Keratinocyte (primary cell): ENCODE data around the gene MPND. TPM values are rescaled to one million over a fixed set of nuclear protein-coding genes. Genes with fewer than 3 reads are reported as not detected.

Source experiments
- DNase-seq: peaks from one replicate; pipeline ENCODE4 v3.0.0-alpha.2; 2011; ENCODE audit warnings: low read depth, missing footprints, low spot score
- FAIRE-seq: peaks from 2 replicates; lab custom pipeline; 2011; peaks lifted over from hg19 to GRCh38; lab: Jason Lieb, UNC
- H2AFZ ChIP-seq: 2 replicates; pipeline ENCODE4 v1.6.0; 2012; ENCODE audit warnings: low read length, control low read depth, inconsistent platforms; ENCODE audit not compliant: control insufficient read depth
- H3K27ac ChIP-seq: 2 replicates; pipeline ENCODE4 v1.5.1; 2011; ENCODE audit warnings: low read length; ENCODE audit not compliant: control insufficient read depth, insufficient read depth
- H3K27me3 ChIP-seq: 3 replicates; pipeline ENCODE4 v1.6.0; 2011; ENCODE audit warnings: low read length; ENCODE audit not compliant: control insufficient read depth, insufficient read depth; ENCODE audit errors: extremely low read depth
- H3K36me3 ChIP-seq, 2 experiments: 2 replicates in 1 of 2; 3 replicates in 1 of 2; pipeline ENCODE4 v1.5.1; 2011; ENCODE audit warnings: low read length in 2 of 2, mild to moderate bottlenecking in 1 of 2; ENCODE audit not compliant: control insufficient read depth in 2 of 2, insufficient read depth in 2 of 2; ENCODE audit errors: extremely low read depth in 1 of 2
- H3K4me1 ChIP-seq: 3 replicates; pipeline ENCODE4 v1.5.1; 2011; ENCODE audit warnings: low read length; ENCODE audit not compliant: control insufficient read depth, insufficient read depth; ENCODE audit errors: extremely low read depth
- H3K4me2 ChIP-seq: 3 replicates; pipeline ENCODE4 v1.6.0; 2011; ENCODE audit warnings: low read depth, low read length; ENCODE audit not compliant: control insufficient read depth, insufficient read depth; ENCODE audit errors: extremely low read depth
- H3K4me3 ChIP-seq, 3 experiments: fragments of 200-600 bp in 1 of 3; sonication (generic) in 1 of 3; 2 replicates in 2 of 3; 3 replicates in 1 of 3; pipeline ENCODE4 v1.5.1; 2011 to 2016; ENCODE audit warnings: low read length in 3 of 3, mild to moderate bottlenecking in 3 of 3, control low read depth in 2 of 3, inconsistent platforms in 1 of 3, low read depth in 1 of 3, mixed read lengths in 1 of 3, mixed run types in 1 of 3, moderate library complexity in 1 of 3; ENCODE audit not compliant: control insufficient read depth in 2 of 3, insufficient read depth in 2 of 3; ENCODE audit errors: extremely low read depth in 1 of 3
- H3K79me2 ChIP-seq: 2 replicates; pipeline ENCODE4 v1.6.0; 2012; ENCODE audit warnings: low read length; ENCODE audit not compliant: control insufficient read depth, insufficient read depth
- H3K9ac ChIP-seq: 3 replicates; pipeline ENCODE4 v1.6.0; 2011; ENCODE audit warnings: low read length; ENCODE audit not compliant: control insufficient read depth, insufficient read depth; ENCODE audit errors: extremely low read depth
- H3K9me1 ChIP-seq: 3 replicates; pipeline ENCODE4 v1.6.0; 2011; ENCODE audit warnings: low read length; ENCODE audit not compliant: control insufficient read depth, insufficient read depth; ENCODE audit errors: extremely low read depth
- H3K9me3 ChIP-seq: 2 replicates; pipeline ENCODE4 v1.5.1; 2012; ENCODE audit warnings: low read depth, low read length; ENCODE audit not compliant: control insufficient read depth
- H4K20me1 ChIP-seq: 3 replicates; pipeline ENCODE4 v1.6.0; 2011; ENCODE audit warnings: low read length; ENCODE audit not compliant: control insufficient read depth, insufficient read depth; ENCODE audit errors: extremely low read depth
- CTCF ChIP-seq, 3 experiments: IDR thresholded peaks in 1 of 3; conservative IDR thresholded peaks in 1 of 3; optimal IDR thresholded peaks in 1 of 3; 2 replicates in 2 of 3; 3 replicates in 1 of 3; pipeline versions ENCODE3 to v1.5.1; 2011; ENCODE audit warnings: low read length in 3 of 3, mild to moderate bottlenecking in 3 of 3, moderate library complexity in 2 of 3, control low read depth in 1 of 3, inconsistent platforms in 1 of 3; ENCODE audit not compliant: insufficient read depth in 2 of 3; ENCODE audit errors: extremely low read depth in 1 of 3
- EZH2 ChIP-seq: IDR thresholded peaks from one replicate; pipeline ENCODE4 v1.6.1; 2012; ENCODE audit warnings: inconsistent platforms, mild to moderate bottlenecking, low read length, moderate library complexity
- dilution Hi-C: fragments of 300-500 bp; cut with MboI; formaldehyde crosslinking; loops from one replicate; pipeline ENCODE4 v1.7.0; 2020; ENCODE audit warnings: low sequenced_read_pairs; ENCODE audit not compliant: extremely low pct_ligation_motif_present
- polyA plus RNA-seq, 5 experiments: library from polyadenylated mRNA; depleted of rRNA in 3 of 5; stranded (reverse) in 3 of 5; stranded (forward) in 1 of 5; unstranded in 1 of 5; fragments of >200 nt; gene quantifications; 1 replicate in 1 of 5; 2 replicates in 3 of 5; 3 replicates in 1 of 5; pipeline versions ENCODE4 v1.2.1 to v1.2.3, GENCODE V29; 2011 to 2012; ENCODE audit warnings: missing spikeins in 2 of 5, low read depth in 1 of 5, low replicate concordance in 1 of 5

MPND gene
- polyA plus RNA-seq, 1 donor (not counting 4 experiments of a cell fraction or from before 2014, with no cell fraction given) = 4.2 TPM

DNA sequence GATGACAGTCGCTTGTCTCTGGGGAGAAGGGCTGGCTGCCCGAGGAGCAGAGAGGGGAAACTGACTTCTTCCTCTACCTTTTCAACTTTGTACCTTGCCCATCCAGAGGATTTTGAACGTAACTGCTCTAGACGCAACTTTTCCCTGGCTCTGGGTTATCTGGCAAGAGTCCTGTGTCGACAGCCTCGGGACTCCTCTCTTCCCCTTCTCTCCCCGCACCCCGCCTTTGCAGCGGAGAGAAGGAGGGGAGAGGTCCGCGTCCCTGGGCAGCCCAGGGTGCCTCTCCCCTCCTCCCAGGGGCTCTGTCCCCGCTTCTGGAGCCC, 56.4 kb downstream of the MPND start:
- Histone ChIP-seq H3K4me1 (peaks cover 15% of the 10 kb centered on the region), H4K20me1 (no peaks in the 10 kb centered on the region), H2AFZ (peak overlapping the region; percentile 16), H3K4me2 (peak overlapping the region; percentile 92), H3K27me3 (no peaks in the 10 kb centered on the region), H3K9me1 (no peaks in the 10 kb centered on the region), H3K36me3 (peaks cover 5 to 24% of the 10 kb centered on the region in 2 experiments), H3K9me3 (no peaks in the 10 kb centered on the region), H3K4me3 (peak overlapping the region; percentile 68 to 100 (median 98)), H3K27ac (peak overlapping the region; percentile 91), H3K9ac (peak overlapping the region; percentile 89), H3K79me2 (peaks cover 75% of the 10 kb centered on the region)
- FAIRE-seq (no peak), DNase-seq (no peak)
- dilution Hi-C loops = no loop called here
- TF ChIP-seq EZH2 (no peak), CTCF (optimal IDR thresholded peaks at IDR 0.05 in 1 of 3, IDR thresholded peaks at IDR 0.05 in 1 of 3, conservative IDR thresholded peaks at IDR 0.05 in 1 of 3; ENCODE audit: extremely low read depth in 1 of 3, insufficient read depth in 2 of 3, low read length in 3 of 3) (no peak)

GRCh38 chr19:4400135-4400936, 57.0 kb downstream of the MPND start, which contains the start of gene SH3GL1:
Gene SH3GL1 (minus strand): TSS chr19:4400547. CDS start chr19:4400368, 179 bp downstream.
- peak within 1 kb of the TSS; percentile 16 for H2AFZ ChIP-seq

More at GRCh38 chr19:4400135-4400936, 57.0 kb downstream of the MPND start, which contains the start of gene SH3GL1:
- Histone ChIP-seq H3K4me2 (peak within 1 kb of the TSS; percentile 92), H3K9ac (peak within 1 kb of the TSS; percentile 89), H3K9me3 (no peaks in the 10 kb centered on the region), H3K27me3 (no peaks in the 10 kb centered on the region), H3K79me2 (peaks cover 75% of the 10 kb centered on the region), H3K36me3 (peaks cover 0 to 18% of the 10 kb centered on the region in 2 experiments), H3K9me1 (no peaks in the 10 kb centered on the region), H3K27ac (peak within 1 kb of the TSS; percentile 91), H4K20me1 (no peaks in the 10 kb centered on the region), H3K4me1 (peaks cover 15% of the 10 kb centered on the region), H3K4me3 (peak within 1 kb of the TSS; percentile 68 to 100 (median 98))
- DNase-seq (no peak), FAIRE-seq (no peak)
- dilution Hi-C loops = no loop called here
- peak; percentile 91 to 99 (median 96) for TF ChIP-seq CTCF (optimal IDR thresholded peaks at IDR 0.05 in 1 of 3, IDR thresholded peaks at IDR 0.05 in 1 of 3, conservative IDR thresholded peaks at IDR 0.05 in 1 of 3; ENCODE audit: extremely low read depth in 1 of 3, insufficient read depth in 2 of 3, low read length in 3 of 3)
- TF ChIP-seq EZH2 = no peak
